Measurements from ENCODE around the gene ABL2. TPM values are rescaled to one million over a fixed set of nuclear protein-coding genes. Genes with fewer than 3 reads are reported as not detected.

Gene ABL2
- total RNA-seq, 4 donors from 2014 or later = 4.4 to 9.3 (median 5.8) TPM

- Histone ChIP-seq H3K4me1 (no peaks in the 10 kb centered on the region), H3K9me3 (no peaks in the 10 kb centered on the region), H3K4me3 (no peak overlapping the region), H3K27me3 (no peaks in the 10 kb centered on the region), H3K27ac (no peak overlapping the region), H3K36me3 (peaks cover 0 to 58% of the 10 kb centered on the region in 2 donors)
- ATAC-seq (no peak), DNase-seq (no peak)
- TF ChIP-seq, protein P1, sequence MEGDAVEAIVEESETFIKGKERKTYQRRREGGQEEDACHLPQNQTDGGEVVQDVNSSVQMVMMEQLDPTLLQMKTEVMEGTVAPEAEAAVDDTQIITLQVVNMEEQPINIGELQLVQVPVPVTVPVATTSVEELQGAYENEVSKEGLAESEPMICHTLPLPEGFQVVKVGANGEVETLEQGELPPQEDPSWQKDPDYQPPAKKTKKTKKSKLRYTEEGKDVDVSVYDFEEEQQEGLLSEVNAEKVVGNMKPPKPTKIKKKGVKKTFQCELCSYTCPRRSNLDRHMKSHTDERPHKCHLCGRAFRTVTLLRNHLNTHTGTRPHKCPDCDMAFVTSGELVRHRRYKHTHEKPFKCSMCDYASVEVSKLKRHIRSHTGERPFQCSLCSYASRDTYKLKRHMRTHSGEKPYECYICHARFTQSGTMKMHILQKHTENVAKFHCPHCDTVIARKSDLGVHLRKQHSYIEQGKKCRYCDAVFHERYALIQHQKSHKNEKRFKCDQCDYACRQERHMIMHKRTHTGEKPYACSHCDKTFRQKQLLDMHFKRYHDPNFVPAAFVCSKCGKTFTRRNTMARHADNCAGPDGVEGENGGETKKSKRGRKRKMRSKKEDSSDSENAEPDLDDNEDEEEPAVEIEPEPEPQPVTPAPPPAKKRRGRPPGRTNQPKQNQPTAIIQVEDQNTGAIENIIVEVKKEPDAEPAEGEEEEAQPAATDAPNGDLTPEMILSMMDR (IDR thresholded peaks at IDR 0.05 in 4 of 5, conservative IDR thresholded peaks at IDR 0.05 in 1 of 5) = no peak
- TF ChIP-seq POLR2A (IDR thresholded peaks at IDR 0.05) = no peak
- intact Hi-C loops (cut with DNase I; ENCODE audit: low total_unique reads) (no loop called here), in situ Hi-C loops (cut with MboI; ENCODE audit: low sequenced_read_pairs in 4 of 4) (no loop called here)
Observed at GRCh38 chr1:179066471-179066870, 163.0 kb downstream of the ABL2 start.

GRCh38 chr1:179061360-179062282 lies 167.9 kb downstream of the ABL2 start:
- in situ Hi-C loops (cut with MboI; ENCODE audit: low sequenced_read_pairs in 4 of 4) (no loop called here), intact Hi-C loops (cut with DNase I; ENCODE audit: low total_unique reads) (no loop called here)
- no peak for TF ChIP-seq POLR2A (IDR thresholded peaks at IDR 0.05)
- TF ChIP-seq, protein P1 (IDR thresholded peaks at IDR 0.05 in 4 of 5, conservative IDR thresholded peaks at IDR 0.05 in 1 of 5) = no peak
- peak in 1 of 2 donors; percentile 70 for DNase-seq
- H3K4me1 ChIP-seq = peaks cover 5% of the 10 kb centered on the region in 2 donors
- peak; percentile 70 for ATAC-seq
- H3K9me3 ChIP-seq = no peaks in the 10 kb centered on the region
- peak overlapping the region; percentile 59 to 76 (median 67) for H3K27ac ChIP-seq
- peaks cover 0 to 30% of the 10 kb centered on the region in 2 donors for H3K36me3 ChIP-seq
- no peak overlapping the region for H3K4me3 ChIP-seq
- no peaks in the 10 kb centered on the region for H3K27me3 ChIP-seq

DNA sequence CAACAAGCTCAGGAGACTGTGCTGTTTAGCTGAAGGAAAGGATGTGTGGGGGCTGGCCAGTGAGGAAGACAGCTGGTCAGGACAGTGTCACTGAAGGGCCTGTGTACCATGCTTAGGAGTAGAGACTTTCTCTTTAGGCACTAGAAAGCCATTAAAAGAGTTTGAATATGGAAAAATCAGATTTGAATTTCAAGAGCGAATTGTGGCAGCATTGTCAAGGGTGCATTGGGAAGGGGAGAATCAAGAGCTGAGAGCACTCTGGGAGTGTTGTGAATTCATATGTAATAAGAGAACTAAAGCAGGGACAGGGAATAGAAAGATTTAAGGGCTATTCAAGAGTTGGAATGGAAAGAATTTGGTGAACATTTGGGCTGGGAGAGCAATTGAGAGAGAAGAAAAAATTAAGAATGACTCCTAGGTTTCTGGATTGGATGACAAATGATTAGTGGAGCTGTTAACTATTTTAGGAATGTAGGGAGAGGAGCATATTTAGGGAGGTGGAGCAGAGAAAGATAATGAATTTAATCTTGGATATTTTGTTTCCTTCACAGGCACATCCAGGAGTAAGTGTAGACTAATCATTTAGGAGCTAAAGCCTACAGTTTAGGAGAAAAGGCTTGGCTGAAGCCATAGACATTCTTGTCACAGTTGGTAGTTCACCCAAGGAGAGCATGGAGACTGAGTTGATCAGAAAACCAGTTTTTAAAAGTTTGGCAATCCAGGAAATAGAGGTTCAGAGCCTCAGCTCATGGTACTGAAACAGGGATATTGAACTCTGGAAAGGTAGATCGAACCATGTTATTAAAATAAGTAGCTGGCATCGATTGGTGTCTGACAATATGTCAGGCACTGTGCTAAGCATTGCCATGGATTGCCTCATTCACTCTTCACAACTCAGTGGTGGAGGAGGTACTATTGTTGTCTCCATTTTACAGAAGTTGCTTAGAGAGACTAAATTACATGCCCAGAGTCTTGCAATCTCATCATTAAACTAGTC lies 170.7 kb downstream of the ABL2 start:
- in situ Hi-C loops (cut with MboI; ENCODE audit: low sequenced_read_pairs in 4 of 4) (no loop called here), intact Hi-C loops (cut with DNase I; ENCODE audit: low total_unique reads) (no loop called here)
- no peaks in the 10 kb centered on the region for H3K27me3 ChIP-seq
- peak overlapping the region in 1 of 4 donors; percentile 76 for H3K27ac ChIP-seq
- H3K4me1 ChIP-seq = peaks cover 5% of the 10 kb centered on the region in 2 donors
- peaks cover 0 to 25% of the 10 kb centered on the region in 2 donors for H3K36me3 ChIP-seq
- DNase-seq (no peak), ATAC-seq (no peak)
- no peak overlapping the region for H3K4me3 ChIP-seq
- TF ChIP-seq POLR2A (IDR thresholded peaks at IDR 0.05) = no peak
- TF ChIP-seq, protein P1 (IDR thresholded peaks at IDR 0.05 in 4 of 5, conservative IDR thresholded peaks at IDR 0.05 in 1 of 5) = no peak
- H3K9me3 ChIP-seq = no peaks in the 10 kb centered on the region

- in situ Hi-C loops (cut with MboI; ENCODE audit: low sequenced_read_pairs in 4 of 4) (no loop called here), intact Hi-C loops (cut with DNase I; ENCODE audit: low total_unique reads) (no loop called here)
- H3K27ac ChIP-seq = no peak overlapping the region
- no peaks in the 10 kb centered on the region for H3K27me3 ChIP-seq
- TF ChIP-seq POLR2A (IDR thresholded peaks at IDR 0.05) = no peak
- TF ChIP-seq, protein P1 (IDR thresholded peaks at IDR 0.05 in 4 of 5, conservative IDR thresholded peaks at IDR 0.05 in 1 of 5) = no peak
- peaks cover 5% of the 10 kb centered on the region in 2 donors for H3K4me1 ChIP-seq
- peaks cover 0 to 29% of the 10 kb centered on the region in 2 donors for H3K36me3 ChIP-seq
- H3K4me3 ChIP-seq = no peak overlapping the region
- no peaks in the 10 kb centered on the region for H3K9me3 ChIP-seq
- ATAC-seq (no peak), DNase-seq (no peak)
Observed at GRCh38 chr1:179055937-179056336, 173.5 kb downstream of the ABL2 start.
